Measurements from ENCODE around the gene ARHGDIG. TPM values are rescaled to one million over a fixed set of nuclear protein-coding genes. Genes with fewer than 3 reads are reported as not detected.

The ARHGDIG gene
- polyA plus RNA-seq, 3 donors: not detected

GRCh38 chr16:285146-286055, 5.0 kb downstream of the ARHGDIG start:
- Histone ChIP-seq H2AFZ (ENCODE audit: insufficient read depth, low read depth, low read length, poor library complexity, severe bottlenecking) (no peak overlapping the region), H3K4me1 (ENCODE audit: control insufficient read depth in 1 of 2, insufficient read depth in 2 of 2, low read length in 2 of 2) (no peaks in the 10 kb centered on the region), H3K36me3 (replicated peaks in 1 of 2; ENCODE audit: control insufficient read depth in 1 of 2, insufficient read depth in 2 of 2, low read length in 2 of 2) (peaks cover 36 to 42% of the 10 kb centered on the region in 2 donors), H4K20me1 (ENCODE audit: insufficient read depth, low read length) (no peaks in the 10 kb centered on the region), H3K79me2 (ENCODE audit: insufficient read depth, low read length) (no peaks in the 10 kb centered on the region), H3K9me3 (replicated peaks in 1 of 2; ENCODE audit: control insufficient read depth in 1 of 2, insufficient read depth in 1 of 2, low read length in 2 of 2) (peaks cover 12 to 21% of the 10 kb centered on the region in 2 donors), H3K27me3 (ENCODE audit: control insufficient read depth in 2 of 2, insufficient read depth in 2 of 2, low read length in 2 of 2) (peaks cover 0 to 16% of the 10 kb centered on the region in 2 donors), H3K4me3 (replicated peaks in 1 of 3; ENCODE audit: low read depth in 2 of 3, low read length in 3 of 3) (no peak overlapping the region), H3K27ac (ENCODE audit: low read depth in 1 of 2, low read length in 2 of 2) (no peak overlapping the region), H3K9ac (ENCODE audit: insufficient read depth, low read length, poor library complexity, severe bottlenecking) (no peak overlapping the region), H3K4me2 (replicated peaks; ENCODE audit: extremely low read depth, low read length, poor library complexity, severe bottlenecking) (no peak overlapping the region)
- 94% methylated on average over 23 of the region's 48 CpGs for WGBS (ENCODE audit: insufficient coverage)
- intact Hi-C loops (cut with micrococcal nuclease): loop anchor here in 1 of 2 donors (5.0 kb wide), 1 partner anchor 83 kb away; no protein-coding TSS in a partner anchor
- Mint-ChIP-seq H3K4me3 (no peak overlapping the region), H3K27ac (no peak overlapping the region), H3K4me1 (no peaks in the 10 kb centered on the region), H3K9me3 (peaks cover 0 to 22% (median 8%) of the 10 kb centered on the region in 7 donors), H3K27me3 (ENCODE audit: low read depth in 3 of 3) (peaks cover 13 to 23% (median 18%) of the 10 kb centered on the region in 3 donors), H3K36me3 (peaks cover 23 to 40% of the 10 kb centered on the region in 2 donors)
- no peak for TF ChIP-seq CTCF (IDR thresholded peaks at IDR 0.05)
- no peak for DNase-seq

- no peak for DNase-seq
- intact Hi-C loops (cut with micrococcal nuclease): loop anchor here in 1 of 2 donors (5.0 kb wide), 1 partner anchor 84 kb away; no protein-coding TSS in a partner anchor
- peaks cover 0 to 22% (median 8%) of the 10 kb centered on the region in 7 donors for H3K9me3 Mint-ChIP-seq
- Histone ChIP-seq H3K27me3 (ENCODE audit: control insufficient read depth in 2 of 2, insufficient read depth in 2 of 2, low read length in 2 of 2) (peaks cover 0 to 5% of the 10 kb centered on the region in 2 donors), H3K4me1 (ENCODE audit: control insufficient read depth in 1 of 2, insufficient read depth in 2 of 2, low read length in 2 of 2) (no peaks in the 10 kb centered on the region), H2AFZ (ENCODE audit: insufficient read depth, low read depth, low read length, poor library complexity, severe bottlenecking) (no peak overlapping the region), H3K79me2 (ENCODE audit: insufficient read depth, low read length) (no peaks in the 10 kb centered on the region), H3K9me3 (replicated peaks in 1 of 2; ENCODE audit: control insufficient read depth in 1 of 2, insufficient read depth in 1 of 2, low read length in 2 of 2) (peaks cover 12 to 14% of the 10 kb centered on the region in 2 donors), H3K27ac (ENCODE audit: low read depth in 1 of 2, low read length in 2 of 2) (no peak overlapping the region), H3K4me3 (replicated peaks in 1 of 3; ENCODE audit: low read depth in 2 of 3, low read length in 3 of 3) (no peak overlapping the region), H3K4me2 (replicated peaks; ENCODE audit: extremely low read depth, low read length, poor library complexity, severe bottlenecking) (no peak overlapping the region), H3K36me3 (replicated peaks in 1 of 2; ENCODE audit: control insufficient read depth in 1 of 2, insufficient read depth in 2 of 2, low read length in 2 of 2) (peaks cover 49 to 55% of the 10 kb centered on the region in 2 donors), H4K20me1 (ENCODE audit: insufficient read depth, low read length) (no peaks in the 10 kb centered on the region), H3K9ac (ENCODE audit: insufficient read depth, low read length, poor library complexity, severe bottlenecking) (no peak overlapping the region)
- no peak overlapping the region for H3K4me3 Mint-ChIP-seq
- no peak for TF ChIP-seq CTCF (IDR thresholded peaks at IDR 0.05)
- no peaks in the 10 kb centered on the region for H3K4me1 Mint-ChIP-seq
- peaks cover 35 to 53% of the 10 kb centered on the region in 2 donors for H3K36me3 Mint-ChIP-seq
- 95% methylated on average over 21 of the region's 22 CpGs for WGBS (ENCODE audit: insufficient coverage)
- peaks cover 3 to 11% (median 8%) of the 10 kb centered on the region in 3 donors for H3K27me3 Mint-ChIP-seq (ENCODE audit: low read depth in 3 of 3)
- peak overlapping the region in 1 of 7 donors; percentile 21 for H3K27ac Mint-ChIP-seq
Measured at GRCh38 chr16:286491-287297, 6.3 kb downstream of the ARHGDIG start.

Measured in CD14-positive monocyte (primary cell).